K562 (cell line): ENCODE data around the gene KLHL28.

Experiments used
- EHMT2 ChIP-seq: fragments of 450-650 bp; IDR thresholded peaks from 2 replicates; pipeline ENCODE4 v1.6.1; 2018; ENCODE audit warnings: antibody characterized with exemption
- EP300 ChIP-seq: IDR thresholded peaks from 2 replicates; pipeline ENCODE4 v1.6.1; 2012; ENCODE audit warnings: low read length, improper control_type of control experiment
- GABPA ChIP-seq: fragments of 200-800 bp; sonication (Bioruptor generic); conservative IDR thresholded peaks from 2 replicates; pipeline ENCODE4 v1.6.1; 2016; ENCODE audit warnings: low read depth, missing genetic modification characterization, missing compliant biosample characterization
- JUND ChIP-seq, 2 experiments: IDR thresholded peaks; 2 replicates in 1 of 2; 3 replicates in 1 of 2; pipeline ENCODE4 v1.6.1; 2011; ENCODE audit warnings: borderline replicate concordance in 2 of 2, low read depth in 2 of 2, low read length in 2 of 2, improper control_type of control experiment in 1 of 2, missing biosample characterization in 1 of 2, missing genetic modification characterization in 1 of 2, missing genetic modification reagents in 1 of 2
- SIN3A ChIP-seq, 2 experiments: fragments of 150-350 bp in 1 of 2; IDR thresholded peaks; 2 replicates each; pipeline ENCODE4 v1.6.1; 2011 to 2016; ENCODE audit warnings: borderline replicate concordance in 2 of 2, low read depth in 2 of 2, low read length in 2 of 2, mild to moderate bottlenecking in 2 of 2, moderate library complexity in 2 of 2; ENCODE audit not compliant: control insufficient read depth in 1 of 2
- SUPT5H ChIP-seq: fragments of 450-650 bp; IDR thresholded peaks from 2 replicates; pipeline ENCODE4 v1.6.1; 2016
- ZNF24 ChIP-seq: fragments of 450-650 bp; IDR thresholded peaks from 2 replicates; pipeline ENCODE4 v1.6.1; 2016
- ZNF785 ChIP-seq: fragments of 250-450 bp; sonication (Bioruptor Pico); IDR thresholded peaks from 2 replicates; pipeline ENCODE4 v1.4.0; 2020; ENCODE audit warnings: mild to moderate bottlenecking
- TF ChIP-seq, protein P1 (sequence below): sonication (generic); formaldehyde crosslinking; IDR thresholded peaks from 2 replicates; pipeline ENCODE4 v1.8.1; 2022; ENCODE audit warnings: missing genetic modification reagents
- TF ChIP-seq, protein P2 (sequence below): sonication (generic); formaldehyde crosslinking; IDR thresholded peaks from 2 replicates; pipeline ENCODE4 v1.8.0; 2022; ENCODE audit warnings: missing genetic modification reagents, mild to moderate bottlenecking, moderate library complexity, borderline replicate concordance

DNA sequence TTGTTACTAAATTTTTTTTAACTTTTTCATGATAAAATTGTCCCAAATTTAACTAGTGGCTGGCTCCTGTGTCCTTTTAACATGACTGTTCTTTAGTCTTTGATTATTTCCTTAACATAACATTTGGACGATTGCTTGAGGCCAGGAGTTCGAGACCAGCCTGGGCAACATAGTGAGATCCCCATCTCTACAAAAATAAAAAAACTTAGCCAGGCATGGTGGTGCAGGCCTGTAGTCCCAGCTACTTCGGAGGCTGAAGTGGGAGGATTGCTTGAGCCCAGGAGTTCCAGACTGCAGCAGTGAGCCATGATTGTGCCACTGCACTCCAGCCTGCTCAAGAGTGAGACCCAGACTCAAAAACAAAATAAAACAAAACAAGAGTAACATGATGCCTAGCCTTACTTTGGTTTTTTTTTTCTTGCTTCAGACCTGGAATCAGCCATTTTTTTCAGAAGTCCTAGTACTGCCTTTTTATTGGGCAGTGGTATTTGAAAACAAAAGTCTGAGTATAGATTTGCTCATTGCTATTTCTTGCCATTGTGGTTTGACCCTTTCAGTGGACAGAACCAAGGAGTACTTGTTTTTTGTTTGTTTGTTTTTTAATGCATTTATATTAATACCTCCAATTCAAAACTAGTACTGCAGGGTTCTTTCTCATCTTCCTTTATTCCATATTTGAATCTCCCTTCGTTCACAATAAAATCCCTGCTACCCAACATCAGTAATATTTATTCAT lies 5.0 kb upstream of the KLHL28 start:
- TF ChIP-seq EP300 (no peak), JUND (IDR thresholded peaks at IDR 0.05; ENCODE audit: borderline replicate concordance, low read depth, low read length) (no peak), JUND (tag; IDR thresholded peaks at IDR 0.05; ENCODE audit: borderline replicate concordance, low read depth, low read length) (no peak), SIN3A (IDR thresholded peaks at IDR 0.05; ENCODE audit: borderline replicate concordance in 2 of 2, control insufficient read depth in 1 of 2, low read depth in 2 of 2, low read length in 2 of 2) (no peak), GABPA (tag) (no peak), SUPT5H (no peak), ZNF24 (no peak), ZNF785 (CRISPR knock-in tag) (no peak), EHMT2 (no peak)
- TF ChIP-seq, protein P1, sequence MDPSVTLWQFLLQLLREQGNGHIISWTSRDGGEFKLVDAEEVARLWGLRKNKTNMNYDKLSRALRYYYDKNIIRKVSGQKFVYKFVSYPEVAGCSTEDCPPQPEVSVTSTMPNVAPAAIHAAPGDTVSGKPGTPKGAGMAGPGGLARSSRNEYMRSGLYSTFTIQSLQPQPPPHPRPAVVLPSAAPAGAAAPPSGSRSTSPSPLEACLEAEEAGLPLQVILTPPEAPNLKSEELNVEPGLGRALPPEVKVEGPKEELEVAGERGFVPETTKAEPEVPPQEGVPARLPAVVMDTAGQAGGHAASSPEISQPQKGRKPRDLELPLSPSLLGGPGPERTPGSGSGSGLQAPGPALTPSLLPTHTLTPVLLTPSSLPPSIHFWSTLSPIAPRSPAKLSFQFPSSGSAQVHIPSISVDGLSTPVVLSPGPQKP (CRISPR knock-in tag), result no peak
- TF ChIP-seq, protein P2, sequence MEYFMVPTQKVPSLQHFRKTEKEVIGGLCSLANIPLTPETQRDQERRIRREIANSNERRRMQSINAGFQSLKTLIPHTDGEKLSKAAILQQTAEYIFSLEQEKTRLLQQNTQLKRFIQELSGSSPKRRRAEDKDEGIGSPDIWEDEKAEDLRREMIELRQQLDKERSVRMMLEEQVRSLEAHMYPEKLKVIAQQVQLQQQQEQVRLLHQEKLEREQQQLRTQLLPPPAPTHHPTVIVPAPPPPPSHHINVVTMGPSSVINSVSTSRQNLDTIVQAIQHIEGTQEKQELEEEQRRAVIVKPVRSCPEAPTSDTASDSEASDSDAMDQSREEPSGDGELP, result no peak
